HG03066 (cell line): ENCODE measurements around the gene ZDHHC3.

ENCODE experiments used
- ATAC-seq: cut with Tn5 transposase; IDR thresholded peaks from one replicate; pipeline ENCODE4 v1.9.1; 2021; ENCODE audit warnings: low read depth; ENCODE audit not compliant: unreplicated experiment

Gene ZDHHC3, protein sequence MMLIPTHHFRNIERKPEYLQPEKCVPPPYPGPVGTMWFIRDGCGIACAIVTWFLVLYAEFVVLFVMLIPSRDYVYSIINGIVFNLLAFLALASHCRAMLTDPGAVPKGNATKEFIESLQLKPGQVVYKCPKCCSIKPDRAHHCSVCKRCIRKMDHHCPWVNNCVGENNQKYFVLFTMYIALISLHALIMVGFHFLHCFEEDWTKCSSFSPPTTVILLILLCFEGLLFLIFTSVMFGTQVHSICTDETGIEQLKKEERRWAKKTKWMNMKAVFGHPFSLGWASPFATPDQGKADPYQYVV

DNA sequence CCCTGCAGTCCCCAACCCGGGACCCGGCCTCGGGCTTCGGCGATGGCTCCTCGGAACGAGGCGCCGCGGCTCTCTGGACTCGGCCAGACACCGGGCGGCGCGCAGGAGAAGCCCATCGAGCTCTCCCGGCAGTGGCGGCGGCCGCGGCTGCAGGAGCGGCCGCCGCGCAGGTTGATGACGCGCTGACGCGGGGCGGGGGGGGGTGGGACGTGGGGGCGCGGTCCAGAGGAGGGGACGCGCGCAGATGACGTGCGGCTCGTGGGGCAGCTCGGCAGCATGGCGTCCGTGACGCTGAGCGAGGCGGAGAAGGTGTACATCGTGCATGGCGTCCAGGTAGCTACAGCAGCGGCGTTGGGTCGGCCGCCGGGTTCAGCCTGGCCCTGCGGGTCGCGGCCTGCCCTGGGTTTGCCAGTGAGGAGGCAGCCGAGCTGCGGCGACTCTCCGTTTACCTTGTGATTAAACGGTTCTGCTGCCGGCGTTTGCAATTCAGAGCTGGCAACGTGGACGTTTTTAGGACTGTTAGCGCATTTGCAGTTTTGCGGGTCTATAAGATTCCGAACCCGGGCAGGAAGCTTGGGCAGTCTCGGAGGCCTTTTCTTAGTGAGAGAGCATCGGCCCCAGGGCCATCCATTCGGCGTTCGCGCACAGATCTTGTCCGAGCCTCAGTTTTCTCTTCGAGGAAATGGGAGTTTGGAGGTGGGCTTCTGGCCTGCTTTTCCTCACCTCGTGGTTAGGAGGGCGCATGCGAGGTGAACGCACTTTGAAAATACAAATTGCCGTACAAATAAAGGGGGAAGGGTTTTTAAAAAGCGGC is at the start of gene ZDHHC3, which contains the start of gene EXOSC7:
TSS of gene ZDHHC3 (minus strand) at position 173 of the 814 bp plus-strand sequence. CDS start 16,738 bp downstream, outside the sequence.
TSS of gene EXOSC7 (plus strand) at position 243 of the 814 bp plus-strand sequence. CDS start at position 277, 34 bp downstream.
- peak; percentile 75 for ATAC-seq

DNA sequence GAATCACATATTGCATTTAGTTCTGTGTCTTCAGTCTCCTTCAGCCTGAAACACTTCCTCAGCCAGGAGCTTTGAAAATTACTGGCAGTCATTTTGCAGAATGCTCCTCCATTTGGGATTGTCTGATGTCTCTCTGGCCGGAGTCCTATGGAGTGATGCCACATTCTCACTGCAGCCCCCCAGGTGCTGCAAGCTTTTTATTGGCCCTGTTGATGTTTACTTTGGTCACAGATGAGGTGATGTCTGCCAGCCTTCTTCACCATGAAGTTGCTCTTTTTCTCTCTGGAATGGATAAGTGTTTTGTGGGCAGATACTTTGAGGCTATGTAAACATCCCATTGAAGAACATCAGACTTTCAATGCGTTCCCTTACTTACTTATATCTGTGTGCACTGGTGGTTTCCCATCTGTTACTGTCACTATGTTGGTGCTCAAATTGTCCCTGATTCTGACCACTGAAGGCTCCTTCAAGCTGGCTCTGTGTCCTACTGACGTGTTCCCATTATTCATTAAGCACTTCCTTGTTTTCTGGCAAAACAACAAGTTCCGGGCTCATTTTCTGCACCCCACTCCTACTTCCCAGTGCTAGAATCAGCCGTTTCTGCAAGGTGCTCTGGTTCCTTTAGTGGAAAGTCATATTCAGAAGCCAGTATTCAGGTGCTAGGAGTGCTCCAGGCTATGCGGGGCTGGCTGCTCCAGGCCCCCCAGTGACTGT is 48.7 kb upstream of the ZDHHC3 start:
- no peak for ATAC-seq

DNA sequence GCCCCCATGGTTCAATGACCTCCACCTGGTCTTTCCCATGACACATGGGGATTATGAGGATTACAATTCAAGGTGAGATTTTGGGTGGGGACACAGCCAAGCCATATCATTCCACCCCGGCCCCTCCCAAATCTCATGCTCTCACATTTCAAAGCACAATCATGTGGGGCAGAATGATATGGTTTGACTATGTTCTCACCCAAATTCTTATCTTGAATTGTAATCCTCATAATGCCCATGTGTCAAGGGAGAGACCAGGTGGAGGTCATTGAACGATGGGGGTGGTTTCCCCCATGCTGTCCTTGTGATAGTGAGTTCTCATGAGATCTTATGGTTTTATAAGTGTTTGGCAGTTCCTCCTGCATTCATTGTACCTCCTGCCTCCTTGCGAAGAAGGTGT is 47.7 kb upstream of the ZDHHC3 start:
- ATAC-seq = no peak

DNA sequence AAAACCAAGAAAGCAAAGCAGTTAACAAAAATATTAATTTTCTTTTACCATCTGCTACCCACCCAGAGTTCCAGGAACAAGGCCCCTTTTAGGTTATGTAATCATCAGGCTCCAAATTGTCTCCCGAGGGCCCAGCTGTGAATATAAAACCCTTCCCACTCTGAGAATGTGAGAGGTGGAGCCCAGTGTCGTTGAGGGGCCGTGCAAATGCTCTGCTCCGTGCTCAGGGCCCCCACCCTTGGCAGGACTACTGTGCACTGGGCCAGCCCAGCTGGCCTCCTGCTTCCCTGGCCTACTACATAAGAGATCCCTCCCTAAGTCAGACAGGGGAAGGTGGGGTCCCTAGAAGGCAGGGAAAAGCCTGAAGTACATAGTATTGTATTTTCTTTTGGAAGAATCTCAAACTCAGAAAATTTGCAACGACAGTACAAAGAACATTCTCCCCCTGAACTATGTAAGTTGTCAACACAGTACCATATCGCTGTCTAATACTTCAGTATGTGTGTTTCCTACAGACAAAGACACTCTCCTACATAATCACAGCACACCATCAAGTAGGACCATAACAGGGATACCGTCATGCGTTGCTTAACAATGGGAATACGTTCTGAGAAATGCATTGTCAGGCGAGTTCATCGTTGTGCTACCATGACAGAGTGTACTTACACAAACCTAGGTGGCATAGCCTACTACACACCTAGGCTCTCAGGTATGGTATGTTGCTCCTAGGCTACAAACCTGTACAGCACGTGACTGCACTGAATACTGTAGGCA is 45.7 kb upstream of the ZDHHC3 start:
- no peak for ATAC-seq

DNA sequence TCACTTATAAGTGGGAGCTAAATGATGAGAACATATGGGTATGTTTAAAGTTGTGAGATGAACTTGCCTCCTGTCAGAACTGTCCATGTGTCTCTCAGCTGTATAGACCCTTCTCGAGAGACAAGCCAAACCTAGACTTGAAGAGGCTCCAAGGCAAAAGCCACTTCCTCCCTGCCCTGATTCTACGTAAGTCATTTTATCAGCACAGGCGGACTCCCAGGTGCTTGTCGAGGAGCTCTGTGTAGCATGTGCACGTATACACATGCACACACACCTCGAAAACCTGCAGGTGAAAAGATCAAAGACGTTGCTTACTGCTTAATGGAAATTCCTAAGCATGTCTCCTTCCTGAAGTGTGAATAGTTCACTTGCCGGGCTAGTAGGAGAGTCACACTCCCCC is 44.6 kb upstream of the ZDHHC3 start:
- ATAC-seq = no peak

DNA sequence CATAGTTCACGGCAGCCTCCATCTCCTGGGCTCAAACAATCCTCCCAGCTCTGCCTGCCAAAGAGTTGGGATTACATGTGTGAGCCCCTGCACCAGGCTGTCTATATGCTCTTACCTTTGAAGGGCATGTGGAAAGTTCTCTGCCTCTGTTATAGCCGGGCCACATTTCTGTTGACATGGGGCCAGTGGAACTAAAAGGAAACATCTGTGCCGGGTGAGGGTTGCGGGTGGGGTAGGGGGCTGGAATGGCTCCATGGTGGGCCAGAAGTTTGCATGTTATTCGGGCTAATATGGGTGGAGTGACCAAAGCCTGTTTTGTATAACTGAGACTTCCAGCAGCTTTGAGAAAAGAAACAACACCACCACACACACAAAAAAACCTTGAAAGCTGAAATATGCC is 41.8 kb upstream of the ZDHHC3 start:
- ATAC-seq = no peak

DNA sequence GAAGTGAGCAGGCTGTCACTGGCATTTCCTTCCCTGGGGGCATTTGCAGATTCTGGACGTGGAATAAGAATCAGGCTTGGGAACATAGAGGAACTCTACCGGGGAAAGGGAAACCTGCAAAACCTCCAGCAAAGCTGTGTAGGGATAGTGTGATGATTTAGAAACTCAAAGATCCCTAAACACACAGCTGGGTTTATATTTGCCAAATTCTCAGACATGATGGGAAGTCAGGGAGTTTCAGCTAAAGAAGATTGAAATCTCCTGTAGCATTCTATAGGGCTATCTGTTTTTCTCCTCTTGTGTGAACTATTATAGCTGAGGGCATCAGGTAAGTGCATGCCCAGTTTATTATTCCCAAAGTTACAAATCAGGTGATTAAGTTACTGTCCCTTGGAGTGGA is 40.9 kb upstream of the ZDHHC3 start:
- no peak for ATAC-seq

DNA sequence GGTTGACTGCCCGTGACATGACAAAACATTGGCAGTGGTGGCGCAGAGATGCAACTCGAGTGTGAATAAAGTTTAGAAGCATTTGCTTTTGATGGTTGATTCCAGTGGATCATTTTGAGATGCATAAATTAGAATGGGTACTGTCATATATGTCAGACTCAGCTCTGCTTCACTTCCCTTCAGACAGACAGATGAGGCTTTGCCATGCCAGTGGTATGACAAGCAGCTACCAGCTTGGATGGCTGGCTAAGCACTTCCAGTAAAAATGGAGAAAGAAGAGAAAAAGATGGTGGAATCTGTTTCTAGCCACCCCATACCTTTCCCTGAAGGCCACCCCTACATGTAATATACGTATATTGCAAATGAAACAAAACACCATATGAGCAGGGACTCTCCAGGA is 36.6 kb upstream of the ZDHHC3 start:
- ATAC-seq = no peak

DNA sequence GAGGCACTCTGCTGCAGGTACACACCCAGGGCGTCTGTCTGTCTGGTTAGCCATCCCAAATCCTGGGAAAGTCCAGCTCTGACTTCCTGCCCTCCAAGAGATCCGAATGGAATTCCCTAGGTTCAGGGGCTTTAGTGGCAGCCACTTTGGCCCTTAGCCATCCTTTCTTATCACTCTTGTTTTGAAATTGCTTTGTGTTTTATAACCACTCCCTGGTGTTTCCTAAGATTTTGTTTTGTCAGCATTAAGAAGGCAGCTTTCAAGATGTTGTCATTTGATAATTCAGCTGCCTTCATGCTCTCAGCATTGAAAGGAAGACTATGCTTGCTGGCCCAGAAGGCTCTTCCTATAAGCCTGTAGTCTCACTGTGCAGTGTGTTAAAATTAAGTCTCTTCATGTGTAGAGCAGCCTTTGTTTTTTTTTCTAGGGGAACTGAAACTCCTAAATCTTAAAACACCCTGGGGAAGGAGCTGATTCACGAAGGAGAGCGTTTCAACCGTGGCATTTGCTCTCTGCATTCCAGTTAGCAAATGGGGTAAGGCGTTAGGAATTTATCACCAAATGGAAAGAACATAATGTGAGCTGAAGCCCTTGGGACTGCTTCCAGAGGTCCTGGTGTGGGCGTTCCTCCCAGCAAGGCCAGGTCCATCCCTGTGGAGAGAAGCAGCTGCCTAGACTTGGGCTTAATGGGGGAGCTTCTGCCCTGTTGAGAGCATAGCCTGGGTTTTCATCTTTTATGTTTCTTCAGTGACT is 36.0 kb upstream of the ZDHHC3 start:
- ATAC-seq = no peak

DNA sequence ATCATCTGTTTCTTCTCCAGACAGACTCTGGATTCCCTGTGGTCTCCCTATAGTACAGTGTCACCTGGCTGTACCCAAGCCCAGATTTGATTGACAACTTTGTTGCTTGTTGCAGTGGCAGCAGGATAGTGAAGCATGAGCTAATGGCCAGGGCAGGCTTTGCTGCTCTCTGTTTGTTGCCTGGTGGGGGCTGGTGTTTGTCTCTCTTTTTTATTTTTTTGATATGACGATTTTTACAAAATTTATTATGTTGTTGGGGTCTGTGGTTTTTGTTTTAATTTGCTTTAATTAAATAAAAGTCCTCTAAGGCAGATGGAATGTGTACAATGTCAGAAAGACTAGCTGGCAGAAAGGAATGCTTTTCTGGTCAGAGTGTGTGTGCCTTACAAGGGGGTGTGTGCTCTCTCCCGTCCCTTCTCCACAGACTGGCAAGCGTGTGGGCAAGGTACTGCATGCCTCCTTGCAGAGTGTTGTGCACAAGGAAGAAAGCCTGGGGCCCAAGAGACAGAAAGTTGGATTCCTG is 34.9 kb upstream of the ZDHHC3 start:
- no peak for ATAC-seq

DNA sequence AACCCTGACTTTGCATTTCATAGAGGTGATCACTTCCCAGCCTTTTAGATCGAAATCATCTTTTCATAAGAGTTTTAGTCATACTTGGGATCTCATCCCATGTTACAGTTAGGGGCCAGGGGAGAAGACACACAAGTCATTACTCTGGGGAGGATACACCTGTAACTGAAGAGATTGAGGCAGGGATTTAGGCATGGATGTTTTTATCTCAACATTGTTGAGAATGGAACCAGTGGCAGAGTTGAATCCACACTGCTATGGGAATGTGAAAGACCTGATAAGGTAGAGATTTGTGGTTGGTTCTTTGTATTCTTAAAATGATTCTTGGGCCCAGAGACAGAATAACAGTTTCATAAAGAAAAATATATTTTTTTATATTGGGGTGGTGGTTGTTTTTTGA is 33.9 kb upstream of the ZDHHC3 start:
- no peak for ATAC-seq

DNA sequence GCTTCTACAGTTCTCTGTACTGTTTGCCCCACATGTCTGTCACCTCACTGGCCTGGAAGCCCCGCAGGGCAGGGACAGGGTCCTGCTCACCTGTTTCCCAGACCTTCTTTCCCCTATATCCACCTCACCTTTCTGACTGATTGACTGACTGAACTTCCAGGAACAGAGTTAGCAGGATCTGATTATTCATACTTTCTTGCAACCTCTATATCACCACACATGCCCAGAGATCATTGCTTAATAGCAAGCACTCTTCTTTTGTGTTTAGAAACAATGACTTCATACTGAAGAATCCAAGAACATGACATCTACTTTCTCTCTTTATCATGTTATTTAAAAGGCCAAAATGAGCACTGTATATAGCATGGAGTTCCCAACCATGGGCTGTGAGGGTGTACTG is 32.1 kb upstream of the ZDHHC3 start:
- ATAC-seq = no peak

DNA sequence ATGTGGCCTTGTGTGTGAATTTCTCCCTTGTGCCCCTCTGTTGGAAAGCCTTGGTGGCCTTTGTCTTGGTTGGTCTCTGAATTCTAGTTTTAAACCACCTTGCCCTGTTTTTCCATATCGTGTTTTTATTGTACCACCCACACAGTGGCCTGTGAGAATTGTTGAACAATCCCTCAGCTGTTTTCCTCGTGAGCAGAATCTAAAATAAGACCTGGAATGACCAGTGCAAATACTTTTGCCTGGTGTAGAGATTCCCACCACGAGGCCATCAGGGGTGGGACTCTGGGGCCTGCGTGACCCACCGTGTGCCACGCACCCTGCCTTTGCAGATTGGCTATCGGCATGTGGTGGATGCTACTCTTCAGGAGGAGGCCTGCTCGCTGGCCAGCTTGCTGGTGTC is 31.1 kb upstream of the ZDHHC3 start:
- no peak for ATAC-seq

DNA sequence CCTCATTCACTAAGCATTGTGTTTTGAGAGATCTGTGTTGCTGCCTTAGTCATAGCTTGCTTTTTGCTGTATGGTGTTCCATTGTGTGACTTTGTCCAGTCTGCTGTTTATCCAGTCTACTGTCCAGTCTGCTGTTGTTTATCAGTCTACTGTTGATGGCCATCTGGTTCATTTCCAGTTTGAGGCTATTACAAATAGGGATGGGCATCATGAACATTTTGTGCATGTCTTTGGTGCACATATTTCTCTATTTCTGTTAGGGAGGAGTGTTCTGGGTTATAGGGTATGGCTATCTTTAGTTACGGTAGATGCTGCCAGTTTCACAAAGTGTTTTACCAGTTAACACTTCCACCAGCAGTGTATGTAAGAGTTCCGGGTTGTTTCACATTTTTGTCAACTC is 27.9 kb upstream of the ZDHHC3 start:
- ATAC-seq = no peak

DNA sequence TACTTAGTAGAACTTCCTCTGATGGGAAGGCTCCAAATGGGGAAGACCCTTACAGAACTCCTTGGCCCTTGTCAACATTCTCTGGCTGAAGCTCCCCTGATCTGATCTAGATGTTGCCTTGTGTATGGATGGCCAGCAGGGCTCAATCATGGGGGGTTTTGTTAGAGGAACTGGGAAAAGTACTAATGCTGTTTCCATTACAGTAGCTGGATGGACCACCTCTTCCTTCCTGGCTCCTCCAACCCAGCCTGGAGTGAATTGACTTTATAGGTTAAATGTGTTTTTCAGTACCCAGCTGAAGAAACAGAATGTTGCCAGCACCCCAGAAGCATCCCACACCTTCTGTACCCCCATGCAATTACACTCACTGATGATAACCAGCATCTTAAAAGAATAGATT is 27.4 kb upstream of the ZDHHC3 start:
- ATAC-seq = no peak

DNA sequence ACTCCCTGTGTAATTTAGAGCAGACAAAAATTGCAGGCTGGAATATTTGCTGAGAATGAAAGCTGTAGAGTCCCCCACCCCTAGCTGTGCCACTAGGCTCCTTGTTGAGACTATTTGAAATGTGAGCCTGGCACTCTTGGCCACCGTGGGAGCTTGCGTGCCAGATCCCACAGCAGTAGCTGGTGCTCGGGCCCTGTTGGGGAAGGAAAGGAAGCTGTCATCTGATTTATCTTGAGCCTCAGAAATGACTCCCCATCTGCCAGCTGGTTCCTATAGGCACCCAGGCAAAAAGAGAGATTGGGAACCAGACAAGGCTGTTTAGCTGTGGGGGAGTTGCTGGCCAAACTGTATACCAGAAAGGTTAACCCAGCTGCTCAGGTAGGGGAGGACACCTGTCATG is 26.7 kb upstream of the ZDHHC3 start:
- ATAC-seq = no peak

DNA sequence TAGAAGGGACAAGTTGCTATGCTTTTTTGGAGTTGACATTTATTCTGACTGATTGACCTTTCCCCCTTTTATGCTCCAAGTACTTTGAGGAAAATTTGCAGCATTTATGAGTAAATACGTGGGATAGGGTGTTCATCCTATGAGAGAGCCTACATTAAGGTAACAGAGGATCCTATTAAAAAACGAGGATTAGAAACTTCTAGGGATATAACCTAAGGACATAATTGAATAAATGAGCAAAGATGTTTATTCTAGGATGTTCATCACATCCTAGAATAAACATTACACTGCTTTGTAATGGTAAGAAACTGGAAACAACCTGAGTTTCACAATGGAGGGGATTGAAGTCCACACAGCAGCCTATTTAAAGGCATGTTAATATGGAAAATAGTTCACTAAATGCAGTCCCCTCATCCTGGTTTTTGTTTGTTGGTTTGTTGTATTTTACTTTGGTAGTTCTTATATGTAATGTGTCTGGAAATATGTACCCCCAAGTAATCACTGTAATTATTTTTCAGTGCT is 26.2 kb upstream of the ZDHHC3 start:
- ATAC-seq = no peak

DNA sequence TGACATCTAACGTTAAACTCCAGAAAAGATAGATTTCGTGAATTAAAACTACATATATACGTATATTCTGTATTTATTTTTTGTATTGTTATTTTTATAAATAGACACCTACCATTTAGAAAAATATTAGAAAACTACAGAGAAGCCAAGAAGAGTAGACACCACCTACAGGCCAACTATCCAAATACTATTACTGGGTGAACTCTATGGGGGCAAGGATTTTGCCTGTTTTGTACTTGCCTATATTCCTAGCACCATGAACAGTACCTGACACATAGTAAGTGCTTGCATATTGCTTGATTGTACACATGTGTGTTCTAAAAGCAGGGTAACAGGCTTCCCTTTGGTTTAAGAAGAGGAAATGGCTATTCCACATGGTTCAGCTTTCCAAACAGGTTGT is 25.8 kb upstream of the ZDHHC3 start:
- ATAC-seq = no peak

DNA sequence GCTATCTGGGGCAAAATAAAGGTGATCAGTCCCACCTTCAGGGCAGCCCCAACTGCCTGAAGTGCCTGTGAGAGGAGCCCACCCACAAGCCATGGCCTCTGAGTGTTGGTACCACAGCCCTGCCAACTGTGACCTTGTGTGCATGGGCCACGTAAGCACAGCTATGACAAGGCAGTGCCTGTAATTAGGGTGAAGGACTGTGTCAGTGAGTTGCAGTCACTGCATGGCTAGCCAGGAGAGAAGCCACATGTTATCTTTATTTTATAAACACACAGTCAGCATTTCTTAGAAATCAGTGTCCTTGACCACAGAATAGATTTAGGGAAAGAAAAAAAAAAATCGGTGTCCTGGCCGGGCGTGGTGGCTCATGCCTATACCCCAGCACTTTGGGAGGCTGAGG is 24.8 kb upstream of the ZDHHC3 start:
- ATAC-seq = no peak
